Lower leg skin (tissue), 3 donors: ENCODE data around the gene CSNK1A1L.

Experiments
- POLR2A ChIP-seq, 2 donors: fragments of 450-650 bp; IDR thresholded peaks; one replicate each; pipeline ENCODE4 v1.6.1; 2016 to 2017; ENCODE audit warnings: antibody characterized with exemption in 2 of 2, mild to moderate bottlenecking in 1 of 2, moderate library complexity in 1 of 2
- TF ChIP-seq, protein P1 (sequence below), 3 donors: fragments of 450-650 bp; IDR thresholded peaks; one replicate each; pipeline ENCODE4 v1.5.1; 2016; ENCODE audit warnings: antibody characterized with exemption in 3 of 3, mild to moderate bottlenecking in 3 of 3, moderate library complexity in 2 of 3

DNA sequence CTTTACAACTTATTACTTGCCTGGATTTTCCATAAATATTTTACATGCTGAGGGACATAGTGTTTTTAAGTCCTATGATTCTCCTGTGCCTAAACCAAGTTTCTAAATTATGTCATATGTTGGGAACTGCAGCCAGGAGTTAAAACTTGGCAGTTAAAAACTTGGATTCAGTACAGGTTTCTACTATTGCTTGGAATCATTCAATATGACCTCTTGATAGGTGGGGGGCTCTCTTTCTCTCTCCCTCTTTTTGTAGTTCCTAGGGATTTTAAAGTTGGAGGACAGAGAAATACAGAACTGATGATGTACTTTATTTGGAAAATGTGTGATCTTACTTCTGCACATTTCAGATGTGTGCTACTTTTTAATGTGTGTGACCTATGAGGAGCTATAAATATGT is 4.7 kb downstream of the CSNK1A1L start:
- TF ChIP-seq, protein P1, sequence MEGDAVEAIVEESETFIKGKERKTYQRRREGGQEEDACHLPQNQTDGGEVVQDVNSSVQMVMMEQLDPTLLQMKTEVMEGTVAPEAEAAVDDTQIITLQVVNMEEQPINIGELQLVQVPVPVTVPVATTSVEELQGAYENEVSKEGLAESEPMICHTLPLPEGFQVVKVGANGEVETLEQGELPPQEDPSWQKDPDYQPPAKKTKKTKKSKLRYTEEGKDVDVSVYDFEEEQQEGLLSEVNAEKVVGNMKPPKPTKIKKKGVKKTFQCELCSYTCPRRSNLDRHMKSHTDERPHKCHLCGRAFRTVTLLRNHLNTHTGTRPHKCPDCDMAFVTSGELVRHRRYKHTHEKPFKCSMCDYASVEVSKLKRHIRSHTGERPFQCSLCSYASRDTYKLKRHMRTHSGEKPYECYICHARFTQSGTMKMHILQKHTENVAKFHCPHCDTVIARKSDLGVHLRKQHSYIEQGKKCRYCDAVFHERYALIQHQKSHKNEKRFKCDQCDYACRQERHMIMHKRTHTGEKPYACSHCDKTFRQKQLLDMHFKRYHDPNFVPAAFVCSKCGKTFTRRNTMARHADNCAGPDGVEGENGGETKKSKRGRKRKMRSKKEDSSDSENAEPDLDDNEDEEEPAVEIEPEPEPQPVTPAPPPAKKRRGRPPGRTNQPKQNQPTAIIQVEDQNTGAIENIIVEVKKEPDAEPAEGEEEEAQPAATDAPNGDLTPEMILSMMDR (IDR thresholded peaks at IDR 0.05) = no peak
- TF ChIP-seq POLR2A (IDR thresholded peaks at IDR 0.05) = no peak
